Stimulated activated CD4-positive, alpha-beta T cell treated with anti-CD3 and anti-CD28 coated beads, Interleukin-15, amount 100 ng/mL, for 48 hours (primary cell): ENCODE data around the gene CHMP3.
"Not testable (repeated sequence)": the region's sequence is repeated elsewhere in the genome, so short reads cannot be mapped to it uniquely, and the experiment has no call there.

Experiments
- DNase-seq, 2 donors: peaks; one replicate each; pipeline ENCODE4 v3.0.0-alpha.2; 2020; ENCODE audit warnings: low read depth in 2 of 2

The CHMP3 gene

DNA sequence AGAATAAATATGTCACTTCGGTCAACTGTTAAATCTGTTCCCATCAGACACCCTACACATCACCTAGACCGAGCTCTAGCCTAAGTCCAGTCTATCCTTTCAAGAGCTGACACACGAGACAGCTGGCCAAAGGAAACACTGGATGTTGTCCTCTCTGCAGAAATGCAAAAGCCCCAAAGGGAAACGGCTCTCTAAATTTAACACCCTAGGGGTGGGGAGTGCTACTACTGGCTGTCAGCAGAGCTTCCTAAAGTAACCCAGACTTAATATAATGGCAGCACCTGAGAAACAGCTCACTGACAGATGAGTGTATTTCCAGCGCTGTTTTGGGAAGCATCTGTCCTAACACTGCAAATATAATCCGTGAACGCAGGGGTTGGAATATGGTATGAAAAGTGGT, 55.6 kb downstream of the CHMP3 start:
- no peak for DNase-seq

DNA sequence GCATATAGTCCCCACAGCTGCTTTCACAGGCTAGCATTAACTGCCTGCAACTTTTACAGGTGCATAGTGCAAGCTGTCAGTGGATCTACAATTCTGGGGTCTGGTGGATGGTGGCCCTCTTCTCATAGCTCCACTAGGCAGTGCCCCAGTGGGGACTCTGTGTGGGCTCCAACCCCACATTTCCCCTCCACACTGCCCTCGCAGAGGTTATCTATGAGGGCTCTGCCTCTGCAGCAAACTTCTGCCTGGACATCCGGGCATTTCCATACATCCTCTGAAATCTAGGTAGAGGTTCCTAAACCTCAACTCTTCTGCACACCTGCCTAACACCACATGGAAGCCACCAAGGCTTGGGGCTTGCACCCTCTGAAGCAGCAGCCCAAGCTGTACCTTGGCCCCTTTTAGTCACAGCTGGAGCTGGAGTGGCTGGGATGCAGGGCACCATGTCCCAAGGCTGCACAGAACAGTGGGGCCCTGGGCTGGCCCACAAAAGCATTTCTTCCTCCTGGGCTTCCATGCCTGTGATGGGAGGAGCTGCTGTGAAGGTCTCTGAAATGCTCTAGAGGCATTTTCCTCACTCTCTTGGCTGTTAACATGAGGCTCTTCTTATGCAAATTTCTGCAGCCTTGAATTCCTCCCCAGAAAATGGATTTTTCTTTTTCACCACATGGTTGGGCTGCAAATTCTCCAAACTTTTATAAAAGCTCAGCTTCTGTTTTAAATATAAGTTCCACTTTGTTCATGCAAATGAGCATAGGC, 62.7 kb downstream of the CHMP3 start:
- DNase-seq = no peak

DNA sequence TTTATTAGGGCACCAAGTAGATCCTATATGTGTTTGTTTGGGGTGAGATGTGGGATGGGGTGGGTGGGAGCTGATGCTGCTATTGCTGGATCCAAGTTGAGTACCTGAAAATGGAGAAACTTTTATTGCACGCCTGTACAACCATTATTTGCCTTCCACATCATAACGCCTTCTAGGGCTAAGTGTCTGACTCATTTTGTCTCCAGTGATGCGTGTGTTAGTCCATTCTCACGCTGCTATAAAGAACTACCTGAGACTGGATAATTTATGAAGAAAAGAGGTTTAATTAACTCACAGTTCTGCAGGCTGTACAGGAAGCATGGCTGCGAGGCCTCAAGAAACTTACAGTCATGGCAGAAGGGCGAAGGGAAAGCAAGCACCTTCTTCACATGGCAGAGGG, 63.9 kb downstream of the CHMP3 start:
- DNase-seq = no peak

DNA sequence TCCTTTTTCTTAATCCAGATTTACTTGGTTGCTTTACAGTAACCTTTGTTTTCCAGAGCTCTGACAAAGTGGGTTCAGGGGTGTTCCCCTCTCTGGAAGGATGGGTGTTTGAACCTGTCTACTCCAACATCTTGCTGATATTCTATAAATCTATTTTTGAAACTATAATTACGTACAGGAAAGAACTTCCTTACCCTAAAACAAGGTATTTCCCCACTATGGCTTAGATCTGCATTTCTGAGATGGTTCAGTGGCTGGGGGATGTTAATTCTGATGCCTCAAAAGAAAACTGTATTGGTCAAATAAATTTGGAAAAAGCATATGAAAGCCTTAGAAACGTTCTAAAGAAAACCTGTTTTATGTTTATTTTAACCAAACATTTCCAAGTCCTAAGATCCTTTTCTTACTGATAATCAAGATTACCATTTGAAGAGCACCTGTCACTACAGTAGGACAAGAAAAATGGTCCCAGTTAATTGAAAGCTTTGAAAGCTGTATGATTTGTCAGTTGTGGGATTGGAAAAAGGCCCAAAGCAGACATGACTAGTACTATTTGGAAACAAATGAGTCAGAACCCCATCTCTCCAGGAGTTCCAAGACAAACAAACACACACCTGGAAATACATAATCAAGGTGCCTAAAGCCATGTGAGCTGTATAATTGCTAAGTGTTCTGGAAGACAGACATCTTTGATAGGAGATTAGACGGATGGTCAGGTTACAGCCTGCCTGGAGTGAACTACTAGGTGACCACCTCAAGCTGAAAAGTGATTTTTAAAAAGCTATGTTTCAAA, 64.6 kb downstream of the CHMP3 start:
- no peak for DNase-seq

DNA sequence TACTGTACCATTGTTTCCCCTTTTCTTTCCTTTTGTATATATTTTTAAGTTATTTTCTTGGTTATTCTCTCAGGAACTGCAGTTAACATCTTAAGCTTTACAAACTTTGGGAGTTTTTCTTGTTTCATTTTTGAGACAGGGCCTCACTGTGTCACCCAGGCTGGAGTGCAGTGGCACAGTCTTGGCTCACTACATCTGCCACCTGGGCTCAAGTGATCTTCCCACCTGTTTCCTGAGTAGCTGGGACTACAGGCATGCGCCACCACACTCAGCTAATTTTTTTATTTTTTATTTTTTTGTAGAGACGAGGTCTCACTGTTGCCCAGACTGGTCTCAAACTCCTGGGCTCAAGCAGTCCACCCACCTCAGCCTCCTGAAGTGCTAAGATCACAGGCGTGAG, 66.9 kb downstream of the CHMP3 start:
- not testable (repeated sequence) for DNase-seq

DNA sequence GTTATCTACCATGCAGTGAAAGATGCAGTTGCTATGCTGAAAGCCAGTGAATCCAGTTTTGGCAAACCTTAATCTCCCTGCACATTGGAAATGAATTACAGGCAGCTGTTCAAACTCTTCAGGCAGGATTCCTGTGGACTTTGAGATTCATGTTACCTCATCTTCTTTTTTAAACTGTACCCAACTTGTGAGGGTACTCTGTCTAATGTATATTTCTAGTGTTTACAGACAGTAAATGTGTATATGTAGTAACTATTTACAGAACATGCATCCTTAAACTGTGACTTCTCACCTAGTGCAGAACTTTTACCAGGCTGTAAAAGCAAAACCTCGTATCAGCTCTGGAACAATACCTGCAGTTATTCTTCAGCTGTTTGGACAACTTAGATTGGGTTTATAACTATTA, 71.2 kb downstream of the CHMP3 start:
- DNase-seq = no peak

DNA sequence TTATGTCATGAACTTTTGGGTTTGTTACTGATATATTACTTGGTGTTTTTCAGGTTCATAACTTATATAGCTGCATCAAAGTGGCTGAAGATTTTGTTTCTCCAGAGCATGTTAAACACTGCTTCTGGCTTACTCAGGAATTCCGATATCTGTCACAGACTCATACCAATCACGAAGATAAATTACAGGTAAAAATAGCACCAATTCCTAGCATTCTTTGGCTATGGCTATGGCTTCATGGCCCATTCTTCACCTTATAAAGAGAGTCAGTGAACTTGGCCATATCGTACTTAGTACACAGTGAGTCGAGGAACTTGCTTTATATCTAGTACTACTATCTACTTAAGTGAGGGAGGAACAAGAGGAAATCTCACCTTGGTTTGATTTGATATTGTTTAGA, 72.2 kb downstream of the CHMP3 start:
- no peak for DNase-seq

DNA sequence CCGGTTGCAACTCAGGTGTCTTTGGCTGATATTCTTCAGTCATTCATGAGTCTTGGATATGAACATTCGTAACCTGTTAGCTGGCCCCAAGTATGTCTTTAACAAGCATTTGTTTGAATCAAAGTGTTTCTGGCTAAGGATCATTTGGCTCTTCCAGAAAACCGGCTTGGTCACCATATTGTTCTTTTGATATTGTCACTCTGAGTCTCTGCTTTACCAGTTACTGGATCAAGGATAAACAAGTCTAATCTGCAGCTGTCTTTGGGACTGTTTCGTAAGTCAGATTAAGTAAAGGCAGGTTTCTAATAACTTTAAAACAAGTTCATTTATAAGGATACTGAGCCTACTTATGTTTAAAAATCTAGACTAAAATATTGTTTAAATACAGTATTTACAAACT, 73.0 kb downstream of the CHMP3 start:
- DNase-seq = no peak

DNA sequence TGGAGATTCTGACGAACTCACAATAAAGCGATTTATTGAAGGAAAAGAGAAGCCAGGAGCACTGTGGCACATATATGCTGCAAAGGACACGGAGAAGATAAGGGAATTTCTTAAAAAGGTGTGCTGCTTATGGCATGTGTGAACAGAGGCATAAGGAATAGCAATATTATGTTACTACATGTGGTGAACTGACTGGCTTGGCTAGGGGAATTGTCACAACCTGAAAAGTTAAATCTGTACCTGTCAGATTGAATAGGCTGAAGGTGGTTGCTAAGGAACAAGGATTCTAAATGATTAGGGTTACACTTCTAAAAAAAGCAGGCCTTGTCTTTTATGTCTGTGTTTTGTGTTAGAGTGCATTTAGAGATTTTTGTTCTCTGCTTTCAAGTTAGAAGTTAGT, 73.7 kb downstream of the CHMP3 start:
- DNase-seq = no peak

DNA sequence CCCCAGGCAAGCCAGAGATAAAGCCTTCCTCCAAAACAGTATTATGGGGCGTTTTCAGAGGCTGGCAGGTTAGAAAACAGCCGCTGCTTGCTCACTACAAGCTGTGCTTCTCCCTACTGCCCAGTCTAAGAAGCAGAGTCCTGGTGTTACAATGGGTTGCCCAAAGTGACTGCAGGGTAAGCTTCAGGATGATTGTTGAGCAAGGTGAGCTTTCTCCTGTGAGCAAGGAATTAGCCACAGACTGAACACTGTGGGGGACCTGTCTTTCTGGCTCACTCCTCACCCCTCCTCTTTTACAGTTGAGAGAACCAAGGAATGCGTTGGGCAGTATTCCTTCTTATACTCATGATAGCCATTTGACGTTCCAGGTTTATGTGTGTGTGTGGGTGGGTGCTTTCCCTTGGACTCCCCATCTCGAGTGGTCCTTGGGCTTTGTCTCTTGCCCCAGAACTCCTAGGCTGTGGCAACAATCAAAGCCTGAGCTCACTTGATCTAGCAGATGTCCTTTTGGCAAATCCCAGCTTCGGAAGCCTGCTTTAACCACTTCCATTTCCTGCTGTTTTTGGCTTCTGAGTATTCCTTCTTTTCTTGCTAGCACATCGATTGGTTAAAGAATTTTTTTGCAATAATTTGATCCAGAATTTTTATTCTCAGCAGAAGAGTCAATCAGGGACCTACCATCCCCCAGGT, 74.5 kb downstream of the CHMP3 start:
- no peak for DNase-seq

DNA sequence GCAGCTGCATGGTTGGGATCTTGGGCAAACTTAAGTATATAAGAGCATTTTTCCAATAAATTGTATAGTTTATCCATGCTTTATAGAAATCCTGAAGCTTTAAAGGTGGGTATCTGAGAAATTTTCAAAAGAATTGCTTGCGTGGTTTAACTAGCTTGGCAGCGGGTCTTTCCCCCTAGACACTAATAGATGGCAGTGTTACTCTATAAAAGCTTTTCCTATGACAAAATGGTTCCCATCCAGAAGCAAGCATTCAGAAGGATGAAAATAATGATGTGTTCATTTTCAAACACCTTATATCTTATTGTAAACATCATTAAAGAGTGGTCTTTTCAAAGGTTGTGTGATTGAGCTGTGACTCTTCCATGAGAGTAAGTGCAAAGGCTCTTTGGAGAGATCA, 76.2 kb downstream of the CHMP3 start:
- DNase-seq = no peak

DNA sequence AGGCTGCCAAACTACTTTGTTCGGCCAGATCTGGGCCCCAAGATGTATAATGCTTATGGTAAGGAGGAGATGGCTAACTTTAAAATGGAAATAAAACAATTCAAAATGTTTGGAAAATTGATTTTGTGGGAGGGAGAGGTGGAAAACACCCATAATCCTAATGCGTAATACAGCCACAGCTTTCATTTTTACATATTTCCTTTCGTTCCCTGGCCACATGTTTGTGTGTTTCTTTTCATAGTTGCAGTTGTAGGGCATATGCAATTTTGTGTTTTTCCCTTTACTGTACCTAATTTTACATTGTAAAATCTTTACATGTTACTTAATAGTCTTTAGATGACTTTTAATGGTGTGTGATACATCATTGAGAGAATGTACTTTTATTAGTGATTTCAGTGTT, 77.4 kb downstream of the CHMP3 start:
- no peak for DNase-seq

DNA sequence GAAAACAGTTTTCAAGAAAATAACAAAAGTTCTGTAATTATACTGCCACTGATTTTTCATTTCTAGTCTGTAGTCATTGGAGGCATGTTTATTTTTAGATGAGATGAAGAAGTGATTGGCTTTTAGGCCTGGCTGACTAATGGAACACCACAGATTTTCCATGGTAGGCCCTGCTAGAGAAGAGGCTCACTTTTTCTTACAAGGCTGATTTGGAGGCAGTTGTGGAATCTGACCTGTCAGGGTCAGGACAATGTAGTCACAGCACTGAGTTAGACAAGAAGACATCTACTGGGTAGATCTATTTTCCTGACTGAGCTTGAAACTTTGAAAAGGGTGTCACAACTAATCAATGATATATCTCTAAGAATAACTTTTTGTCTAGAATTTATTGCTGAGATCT, 78.1 kb downstream of the CHMP3 start:
- DNase-seq = no peak

DNA sequence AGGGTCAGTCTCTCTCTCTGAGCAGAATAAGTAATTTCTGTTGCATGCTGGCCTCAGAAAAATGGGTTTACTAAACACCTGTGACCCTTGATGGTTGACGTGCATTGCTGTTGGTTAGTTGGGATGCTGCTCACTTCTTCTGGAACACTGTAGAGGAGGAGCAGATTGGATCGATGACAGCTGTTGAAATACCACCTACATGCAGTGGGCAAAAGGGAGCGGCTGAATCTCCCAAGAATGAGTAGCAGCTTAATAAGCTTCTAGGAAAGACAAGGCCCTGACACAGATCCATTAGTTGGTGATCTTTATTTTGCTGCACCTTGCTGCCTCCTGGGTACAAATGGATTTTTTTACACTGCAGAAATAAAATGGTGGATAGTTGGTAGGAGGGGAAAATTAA, 78.9 kb downstream of the CHMP3 start:
- no peak for DNase-seq

DNA sequence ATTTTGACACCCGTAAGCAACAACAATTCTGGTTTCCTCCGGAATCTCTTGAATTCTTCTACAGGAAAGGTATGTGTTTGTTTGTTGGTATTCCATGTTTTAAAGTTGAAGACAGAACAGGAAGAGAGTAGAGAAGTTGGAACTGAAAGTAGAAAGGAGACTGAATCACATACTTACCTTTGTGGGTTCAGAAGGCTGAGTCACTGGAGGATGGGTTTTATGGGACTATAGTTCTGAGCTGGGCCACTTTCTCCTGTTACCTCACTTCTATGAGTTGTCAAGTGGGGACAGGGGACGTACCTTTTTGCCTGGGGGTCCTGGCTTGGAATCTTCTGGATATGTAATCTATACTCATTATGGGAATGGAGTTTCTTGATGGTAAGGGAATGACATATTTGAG, 81.2 kb downstream of the CHMP3 start:
- DNase-seq = no peak

DNA sequence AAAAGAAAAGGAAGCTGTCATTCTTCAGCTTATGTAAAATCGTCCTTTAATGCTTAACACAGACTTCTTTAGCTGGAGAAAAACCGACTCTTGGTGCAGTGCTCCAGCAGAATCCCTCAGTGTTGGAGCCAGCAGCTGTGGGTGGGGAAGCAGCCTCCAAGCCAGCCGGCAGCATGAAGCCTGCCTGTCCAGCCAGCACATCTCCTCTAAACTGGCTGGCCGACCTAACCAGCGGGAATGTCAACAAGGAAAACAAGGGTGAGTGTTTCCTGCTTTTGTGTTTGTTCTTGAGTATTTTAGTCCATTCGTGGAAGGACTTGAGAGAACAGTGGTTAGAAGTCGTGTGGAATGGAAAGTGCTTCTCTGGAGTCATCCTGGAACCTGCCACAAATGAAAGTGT, 83.1 kb downstream of the CHMP3 start:
- DNase-seq = no peak

DNA sequence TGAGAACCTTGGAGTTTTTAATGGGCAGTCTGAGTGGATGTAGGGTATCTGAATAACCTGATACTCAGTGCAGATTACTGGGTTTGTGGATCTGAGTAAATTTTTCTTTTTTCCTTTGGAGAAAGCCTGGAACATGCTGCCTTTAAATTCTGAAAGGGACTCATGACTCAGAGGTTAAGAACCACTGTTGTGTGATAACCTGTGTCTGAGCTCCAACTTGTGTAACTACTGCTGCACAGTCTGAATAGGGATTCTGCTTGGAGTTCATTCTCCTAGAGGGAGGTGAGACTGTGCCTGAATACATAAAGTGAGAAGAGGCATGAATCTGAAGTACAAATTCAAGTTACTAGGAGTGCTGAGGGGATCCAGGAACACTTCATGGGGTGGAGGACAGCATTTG, 85.9 kb downstream of the CHMP3 start:
- DNase-seq = no peak

DNA sequence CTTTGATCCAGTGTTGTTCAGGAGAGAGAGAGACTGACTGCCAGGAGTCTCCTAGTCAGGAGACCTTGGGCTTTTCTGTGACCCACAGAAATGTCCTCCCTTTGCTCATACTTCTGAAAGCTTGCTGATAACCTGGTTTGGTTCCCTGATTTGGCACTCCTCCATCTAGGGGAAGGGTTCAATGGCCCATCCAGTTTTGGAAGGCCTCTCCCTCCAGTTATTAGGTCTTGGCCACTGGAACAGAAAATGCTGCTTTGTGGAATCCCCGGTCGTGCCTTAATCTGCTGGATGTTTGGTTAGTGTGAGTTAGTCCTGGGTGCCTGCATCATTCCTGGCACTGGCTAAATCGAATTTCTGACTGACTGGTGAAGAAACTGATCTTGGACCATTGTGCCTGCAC, 86.3 kb downstream of the CHMP3 start:
- no peak for DNase-seq

DNA sequence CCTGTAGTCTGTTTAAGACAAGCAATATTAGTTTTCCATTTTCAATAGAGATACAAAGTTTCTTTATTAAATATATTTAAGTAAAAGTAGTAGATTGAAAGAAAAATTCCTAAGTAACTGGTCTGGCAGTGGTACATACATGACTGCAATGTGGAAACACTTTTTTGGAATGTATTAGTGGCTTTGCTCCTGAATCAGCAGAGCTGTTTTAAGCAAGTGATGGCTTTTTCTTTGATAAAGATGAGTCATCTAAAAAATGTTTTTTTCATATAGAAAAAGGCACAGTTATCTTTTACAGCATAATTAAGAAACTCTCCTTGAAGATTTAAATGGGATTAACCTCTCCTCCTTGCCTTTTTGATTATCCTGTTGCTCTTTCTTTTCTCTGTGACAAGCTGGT, 87.2 kb downstream of the CHMP3 start:
- no peak for DNase-seq

DNA sequence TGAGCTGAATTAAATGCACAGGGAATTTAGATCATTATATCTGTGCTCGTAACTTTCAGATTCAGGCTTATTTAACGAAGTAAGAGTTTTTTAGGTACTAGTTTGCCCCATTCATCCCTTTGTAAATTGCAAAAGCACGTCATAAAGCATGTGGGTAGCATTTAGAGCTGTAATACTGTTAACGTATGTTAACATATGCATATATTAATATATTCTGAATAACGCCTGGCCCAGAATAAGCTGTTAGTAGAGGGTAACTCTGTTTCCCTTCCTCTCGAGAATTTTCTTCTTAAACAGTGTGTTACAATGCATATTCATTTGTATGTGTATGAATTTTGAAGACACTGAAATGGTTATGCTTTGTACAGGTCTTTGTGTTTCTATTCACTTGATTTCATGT, 91.6 kb downstream of the CHMP3 start:
- DNase-seq = no peak

DNA sequence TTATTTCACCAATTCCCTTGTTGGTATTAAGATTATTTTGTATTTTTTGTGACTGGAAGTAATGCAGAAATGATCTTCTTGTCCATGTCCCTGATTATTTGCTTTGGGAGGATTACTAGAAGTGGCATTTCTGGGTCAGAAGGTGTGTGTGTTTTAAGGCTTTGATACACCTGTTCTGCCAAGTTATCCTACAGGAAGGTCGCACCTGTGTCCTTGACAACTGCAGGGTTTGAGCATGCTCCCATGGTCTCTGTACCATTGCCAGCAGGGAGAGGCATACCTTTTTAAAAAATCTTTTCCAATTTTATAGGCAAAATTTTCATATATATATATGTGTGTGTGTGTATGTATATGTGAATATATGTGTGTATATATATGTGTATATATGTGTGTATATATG, 92.4 kb downstream of the CHMP3 start:
- no peak for DNase-seq

DNA sequence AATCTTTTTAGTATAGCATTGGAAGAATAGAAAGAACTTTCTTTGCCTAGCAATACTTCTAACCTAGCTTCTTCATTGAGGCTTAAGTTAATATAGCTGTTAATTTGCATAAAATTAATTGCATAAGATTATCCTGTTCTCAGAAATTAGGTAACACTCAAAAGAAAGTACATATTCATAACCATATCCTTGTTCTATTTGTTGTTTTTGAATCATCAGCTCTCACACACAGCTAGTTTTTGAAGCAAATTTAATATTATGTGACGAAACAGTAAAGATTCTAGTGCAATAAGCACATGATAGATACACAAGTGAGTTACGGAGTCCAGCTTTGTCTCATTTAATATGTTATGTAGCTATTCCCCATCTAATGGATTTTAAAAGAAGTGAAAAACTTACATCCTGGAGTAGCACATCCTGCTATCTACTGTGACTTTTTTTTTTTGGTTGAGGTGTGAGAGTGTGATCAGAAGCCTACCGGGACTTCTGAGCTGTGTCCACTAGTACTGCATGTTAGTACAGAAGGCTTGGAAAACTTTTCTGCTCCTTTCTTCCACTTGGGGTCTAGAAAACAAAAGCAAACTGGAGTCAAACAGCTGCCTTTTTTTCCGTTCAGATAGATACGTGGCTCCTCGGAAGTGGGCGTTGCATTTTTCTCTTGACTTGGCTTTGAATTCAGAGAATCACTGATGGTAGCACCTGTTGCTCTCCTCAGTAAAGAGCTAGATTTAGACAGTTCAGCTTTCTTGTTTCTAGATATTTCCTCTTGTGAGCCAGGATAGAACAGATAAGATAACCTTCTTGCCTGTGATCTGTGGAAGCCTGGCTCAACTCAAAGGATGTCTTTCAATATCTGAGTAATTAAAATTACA, 94.8 kb downstream of the CHMP3 start:
- DNase-seq = no peak
